Left ventricle myocardium inferior (tissue), 1 donor: Measurements from ENCODE around the gene SCIMP. TPM values are rescaled to one million over a fixed set of nuclear protein-coding genes. Genes with fewer than 3 reads are reported as not detected.
"Not testable (repeated sequence)": the region's sequence is repeated elsewhere in the genome, so short reads cannot be mapped to it uniquely, and the experiment has no call there.

Experiments
- DNase-seq: peaks from one replicate; pipeline ENCODE4 v3.0.0-alpha.2; 2020
- H3K27ac ChIP-seq: fragments of 200-600 bp; replicated peaks from 2 replicates; pipeline ENCODE4 v1.8.0; 2021
- H3K27me3 ChIP-seq: fragments of 200-600 bp; 2 replicates; pipeline ENCODE4 v1.8.0; 2021; ENCODE audit warnings: low read depth
- H3K36me3 ChIP-seq: fragments of 200-600 bp; 2 replicates; pipeline ENCODE4 v1.8.0; 2021
- H3K4me1 ChIP-seq: fragments of 200-600 bp; 2 replicates; pipeline ENCODE4 v1.8.0; 2021
- H3K4me3 ChIP-seq: fragments of 200-600 bp; 2 replicates; pipeline ENCODE4 v1.8.0; 2021; ENCODE audit warnings: mild to moderate bottlenecking, moderate library complexity
- H3K9me3 ChIP-seq: fragments of 200-600 bp; replicated peaks from 2 replicates; pipeline ENCODE4 v1.8.0; 2021
- intact Hi-C: fragments of 100-400 bp; cut with micrococcal nuclease; formaldehyde crosslinking; loops from one replicate; pipeline ENCODE4 v1.11.0; 2022
- total RNA-seq: library from RNA; stranded (reverse); fragmentation: NEBNext Ultra II Directional; extraction: Animal tissue kit (Norgen Biotek cat#: 25700); gene quantifications from one replicate; pipeline ENCODE4 v1.2.1, GENCODE V29; 2021
- TF ChIP-seq, protein P1 (sequence below): fragments of 200-600 bp; IDR thresholded peaks from 2 replicates; pipeline ENCODE4 v1.8.0; 2021; ENCODE audit warnings: antibody characterized with exemption, mild to moderate bottlenecking, borderline replicate concordance
- donor health status: DM: no; HTN: yes; CAD: no; lungs with severe emphysema.

Gene SCIMP
- total RNA-seq, 1 donor from 2014 or later, result 0.74 TPM

DNA sequence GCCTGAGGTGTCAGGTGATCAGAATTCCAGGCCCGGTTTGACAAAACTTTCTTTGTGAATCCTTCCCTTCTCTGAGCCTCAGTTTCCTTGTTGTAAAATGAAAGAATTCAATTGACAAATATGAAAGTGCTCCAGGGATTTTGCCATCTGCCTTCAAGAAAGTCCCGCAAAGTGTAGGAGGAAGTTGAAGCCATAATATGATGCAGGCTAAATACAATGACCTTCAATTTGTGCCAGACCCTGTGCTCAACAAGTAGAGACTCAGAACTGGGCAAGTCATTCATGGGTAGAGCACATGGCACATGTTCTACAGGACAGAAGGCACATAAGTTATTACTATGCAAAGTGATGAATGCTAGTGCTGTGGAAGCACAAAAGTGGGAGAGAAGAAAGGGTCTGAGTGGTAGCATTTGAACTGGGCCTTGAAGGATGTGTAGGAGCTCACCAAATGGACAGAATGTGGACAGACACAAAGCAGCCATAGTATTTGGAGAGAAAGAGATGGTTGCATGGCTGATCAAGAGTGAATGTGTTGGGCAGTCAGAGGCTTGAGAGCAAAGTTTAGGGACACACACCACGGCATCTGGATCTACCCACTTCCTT, 2.4 kb upstream of the SCIMP start:
- no peaks in the 10 kb centered on the region for H3K9me3 ChIP-seq
- no peaks in the 10 kb centered on the region for H3K27me3 ChIP-seq
- peaks cover 5% of the 10 kb centered on the region for H3K4me1 ChIP-seq
- intact Hi-C loops, result loop anchor here (2.0 kb wide), 1 partner anchor 40 kb away; no protein-coding TSS in a partner anchor
- TF ChIP-seq, protein P1, sequence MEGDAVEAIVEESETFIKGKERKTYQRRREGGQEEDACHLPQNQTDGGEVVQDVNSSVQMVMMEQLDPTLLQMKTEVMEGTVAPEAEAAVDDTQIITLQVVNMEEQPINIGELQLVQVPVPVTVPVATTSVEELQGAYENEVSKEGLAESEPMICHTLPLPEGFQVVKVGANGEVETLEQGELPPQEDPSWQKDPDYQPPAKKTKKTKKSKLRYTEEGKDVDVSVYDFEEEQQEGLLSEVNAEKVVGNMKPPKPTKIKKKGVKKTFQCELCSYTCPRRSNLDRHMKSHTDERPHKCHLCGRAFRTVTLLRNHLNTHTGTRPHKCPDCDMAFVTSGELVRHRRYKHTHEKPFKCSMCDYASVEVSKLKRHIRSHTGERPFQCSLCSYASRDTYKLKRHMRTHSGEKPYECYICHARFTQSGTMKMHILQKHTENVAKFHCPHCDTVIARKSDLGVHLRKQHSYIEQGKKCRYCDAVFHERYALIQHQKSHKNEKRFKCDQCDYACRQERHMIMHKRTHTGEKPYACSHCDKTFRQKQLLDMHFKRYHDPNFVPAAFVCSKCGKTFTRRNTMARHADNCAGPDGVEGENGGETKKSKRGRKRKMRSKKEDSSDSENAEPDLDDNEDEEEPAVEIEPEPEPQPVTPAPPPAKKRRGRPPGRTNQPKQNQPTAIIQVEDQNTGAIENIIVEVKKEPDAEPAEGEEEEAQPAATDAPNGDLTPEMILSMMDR, result no peak
- H3K27ac ChIP-seq, result no peak overlapping the region
- no peak overlapping the region for H3K4me3 ChIP-seq
- H3K36me3 ChIP-seq, result peaks cover 9% of the 10 kb centered on the region
- no peak for DNase-seq

DNA sequence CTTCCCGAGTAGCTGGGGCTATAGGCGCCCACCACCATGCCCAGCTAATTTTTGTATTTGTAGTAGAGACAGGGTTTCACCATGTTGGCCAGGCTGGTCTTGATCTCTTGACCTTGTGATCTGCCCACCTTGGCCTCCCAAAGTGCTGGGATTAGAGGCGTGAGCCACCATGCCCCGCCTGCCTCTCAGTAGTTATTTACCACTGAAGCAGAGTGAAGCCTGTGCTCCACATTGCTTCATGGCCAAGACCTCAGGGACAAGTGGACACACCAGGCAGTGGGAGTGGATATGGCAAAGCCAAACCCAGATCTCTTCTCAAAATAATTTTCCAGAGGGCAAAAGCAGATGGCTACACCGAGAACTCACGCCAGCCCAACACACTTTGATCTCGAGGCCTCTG, 1.2 kb downstream of the SCIMP start:
- H3K9me3 ChIP-seq, H3K36me3 ChIP-seq, H3K27ac ChIP-seq, intact Hi-C loops, H3K4me1 ChIP-seq, H3K4me3 ChIP-seq, DNase-seq, H3K27me3 ChIP-seq: not testable (repeated sequence)

DNA sequence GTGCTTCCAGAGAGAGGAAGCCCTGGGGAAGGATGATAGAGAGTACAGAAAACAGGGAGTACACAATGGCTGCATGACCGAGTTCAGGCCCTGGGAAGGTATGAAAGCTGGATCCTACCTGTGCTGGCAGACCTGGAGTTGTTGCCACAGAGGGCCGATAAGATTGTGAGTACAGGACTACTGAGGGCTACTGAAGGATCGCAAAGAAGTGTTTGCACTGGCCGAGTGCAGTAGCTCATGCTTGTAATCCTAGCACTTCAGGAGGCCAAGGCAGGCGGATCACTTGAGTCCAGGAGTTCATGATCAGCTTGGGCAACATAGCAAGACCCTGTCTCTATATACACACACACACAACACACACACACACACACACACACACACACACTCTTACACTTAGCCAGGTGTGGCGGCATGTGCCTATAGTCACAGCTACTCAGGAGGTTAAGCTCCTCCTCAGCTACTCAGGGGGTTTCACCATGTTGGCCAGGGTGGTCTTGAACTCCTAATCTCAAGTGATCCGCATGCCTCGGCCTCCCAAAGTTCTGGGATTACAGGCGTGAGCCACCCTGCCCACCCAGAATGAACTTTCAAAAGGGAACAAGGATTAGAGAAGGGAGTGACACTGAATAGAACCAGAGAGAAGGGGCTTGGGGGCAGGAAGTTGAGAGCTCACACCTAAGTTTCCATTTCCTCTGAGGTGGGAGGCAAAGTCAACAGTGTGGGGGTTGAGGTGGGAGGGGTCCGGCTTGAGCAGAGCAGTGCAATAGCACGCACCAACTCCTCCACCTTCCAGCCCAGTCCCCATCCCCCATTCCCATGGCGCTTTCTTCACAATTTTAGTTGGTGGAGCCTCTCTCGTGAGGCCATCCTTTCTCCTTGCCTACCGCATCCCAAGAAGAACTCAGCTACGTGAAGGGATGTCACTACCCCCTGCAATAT, 7.5 kb downstream of the SCIMP start:
- H3K4me3 ChIP-seq, result no peak overlapping the region
- TF ChIP-seq, protein P1, result no peak
- H3K27me3 ChIP-seq, result no peaks in the 10 kb centered on the region
- DNase-seq, result no peak
- H3K9me3 ChIP-seq, result no peaks in the 10 kb centered on the region
- H3K4me1 ChIP-seq, result no peaks in the 10 kb centered on the region
- H3K36me3 ChIP-seq, result peaks cover 14% of the 10 kb centered on the region
- intact Hi-C loops, result no loop called here
- no peak overlapping the region for H3K27ac ChIP-seq

DNA sequence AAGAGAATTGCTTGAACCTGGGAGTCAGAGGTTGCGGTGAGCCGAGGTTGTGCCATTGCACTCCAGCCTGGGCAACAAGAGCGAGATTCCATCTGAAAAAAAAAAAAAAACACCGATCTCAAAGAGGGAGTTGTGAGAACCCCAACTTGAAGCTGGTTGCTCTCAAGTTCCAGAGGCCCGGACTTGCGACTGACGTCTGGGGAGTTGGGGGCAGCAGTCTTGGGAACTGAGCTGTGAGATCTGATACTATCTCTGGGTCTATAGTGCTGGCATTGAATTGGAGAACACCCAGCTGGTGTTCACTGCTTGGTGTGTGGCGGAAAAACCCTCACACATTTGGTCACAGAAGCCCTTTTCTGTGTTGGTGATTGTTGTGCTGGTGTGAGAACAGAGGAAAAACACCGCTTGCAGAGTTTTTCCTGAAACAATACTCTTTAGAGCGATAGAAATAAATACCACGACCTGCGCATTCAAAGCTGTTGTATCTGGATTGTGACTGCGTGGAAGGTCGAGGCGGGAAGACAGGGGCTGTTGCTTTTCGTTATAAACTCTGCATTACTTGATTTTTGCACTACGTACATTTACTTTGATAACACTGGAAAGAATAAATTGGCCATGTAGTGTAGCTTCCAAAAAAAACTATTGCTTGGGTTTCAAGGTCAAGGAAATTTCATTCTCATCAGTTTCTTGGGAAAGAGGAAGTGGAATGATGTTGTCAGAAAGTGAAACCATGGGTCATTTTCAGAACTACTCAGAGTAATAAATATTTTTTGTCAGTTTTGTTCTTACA, 8.8 kb downstream of the SCIMP start:
- no peaks in the 10 kb centered on the region for H3K9me3 ChIP-seq
- no peak overlapping the region for H3K4me3 ChIP-seq
- H3K36me3 ChIP-seq, result peaks cover 14% of the 10 kb centered on the region
- TF ChIP-seq, protein P1, result no peak
- no peak for DNase-seq
- no peaks in the 10 kb centered on the region for H3K4me1 ChIP-seq
- H3K27me3 ChIP-seq, result no peaks in the 10 kb centered on the region
- H3K27ac ChIP-seq, result no peak overlapping the region
- intact Hi-C loops, result no loop called here

DNA sequence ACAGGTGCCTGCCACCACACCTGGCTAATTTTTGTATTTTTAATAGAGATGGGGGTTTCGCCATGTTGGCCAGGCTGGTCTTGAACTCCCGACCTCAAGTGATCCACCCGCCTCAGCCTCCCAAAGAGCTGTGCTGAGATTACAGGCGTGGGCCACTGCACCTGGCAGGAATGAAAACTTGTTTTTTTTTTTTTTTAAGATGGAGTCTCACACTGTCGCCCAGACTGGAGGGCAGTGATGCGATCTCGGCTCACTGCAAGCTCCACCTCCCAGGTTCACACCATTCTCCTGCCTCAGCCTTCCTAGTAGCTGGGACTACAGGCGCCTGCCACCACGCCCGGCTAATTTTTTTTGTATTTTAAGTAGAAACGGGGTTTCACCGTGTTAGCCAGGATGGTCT, 12.7 kb downstream of the SCIMP start:
- H3K27ac ChIP-seq, DNase-seq, H3K9me3 ChIP-seq, H3K27me3 ChIP-seq, H3K4me1 ChIP-seq, H3K4me3 ChIP-seq, intact Hi-C loops: not testable (repeated sequence)
- H3K36me3 ChIP-seq, result peaks cover 16% of the 10 kb centered on the region

DNA sequence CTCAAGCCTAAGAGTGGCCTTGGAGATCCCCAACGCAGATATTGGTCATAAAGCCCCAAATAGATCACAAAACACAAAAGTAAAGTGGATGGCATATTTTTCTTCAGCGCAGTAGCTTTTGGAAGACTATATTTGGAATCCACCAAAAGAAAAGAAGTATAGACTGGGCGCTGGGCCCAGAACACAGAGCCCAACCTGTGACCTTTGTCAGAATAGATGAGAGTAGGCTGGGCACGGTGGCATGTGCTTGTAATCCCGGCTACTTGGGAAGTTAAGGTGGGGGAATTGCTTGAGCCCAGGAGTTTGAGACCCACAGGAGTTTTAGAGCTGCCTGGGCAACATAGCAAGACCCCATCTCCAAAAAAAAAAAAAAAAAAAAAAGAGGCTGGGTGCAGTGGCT, 14.6 kb downstream of the SCIMP start:
- peak; percentile 18 for DNase-seq
- Histone ChIP-seq H3K4me1 (peaks cover 5% of the 10 kb centered on the region), H3K4me3 (no peak overlapping the region), H3K27me3 (no peaks in the 10 kb centered on the region), H3K36me3 (peaks cover 28% of the 10 kb centered on the region), H3K27ac (peak overlapping the region; percentile 31), H3K9me3 (no peaks in the 10 kb centered on the region)
- intact Hi-C loops, result no loop called here
- TF ChIP-seq, protein P1, result no peak
